ENCODE results near the gene GULP1.

Gene GULP1

GRCh38 chr2:188385857-188386256 lies 94.2 kb downstream of the GULP1 start:
- Histone ChIP-seq H3K4me1 (ENCODE audit: control insufficient read depth in 5 of 5, insufficient read depth in 5 of 5, low read length in 5 of 5) (peaks cover 0 to 7% (median 3%) of the 10 kb centered on the region in 5 donors), H3K27me3 (ENCODE audit: control insufficient read depth in 5 of 5, insufficient read depth in 4 of 5, low read length in 5 of 5) (no peaks in the 10 kb centered on the region), H3K36me3 (ENCODE audit: control insufficient read depth in 5 of 5, insufficient read depth in 5 of 5, low read length in 5 of 5) (peaks cover 0 to 3% (median 0%) of the 10 kb centered on the region in 5 donors), H3K4me3 (ENCODE audit: low read depth in 1 of 5, low read length in 5 of 5) (no peak overlapping the region), H3K27ac (ENCODE audit: low read depth, low read length) (no peak overlapping the region), H3K9ac (ENCODE audit: low read length in 5 of 5) (no peak overlapping the region), H3K9me3 (ENCODE audit: control insufficient read depth in 5 of 5, low read length in 5 of 5) (peaks cover 0 to 3% (median 0%) of the 10 kb centered on the region in 5 donors)

DNA sequence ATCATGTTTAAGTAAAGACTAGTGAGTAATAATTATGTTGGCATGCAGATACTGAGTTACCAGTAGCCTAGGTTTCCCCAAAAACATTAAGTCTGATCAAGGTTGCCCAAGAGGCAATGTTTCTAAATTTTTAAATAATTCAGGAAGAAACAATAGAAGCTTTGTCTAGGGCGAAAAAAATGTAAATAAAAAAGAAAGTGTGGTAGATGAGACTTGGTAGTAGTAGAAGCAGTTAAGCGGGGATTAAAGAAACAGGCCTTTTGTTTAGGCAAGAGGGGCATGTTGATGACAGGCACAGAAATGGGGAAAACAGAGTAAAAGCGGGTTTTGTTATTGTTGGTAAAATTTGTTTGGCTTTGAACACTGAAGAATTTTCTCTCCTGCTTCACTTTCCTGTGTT lies 97.2 kb downstream of the GULP1 start:
- Histone ChIP-seq H3K4me1 (ENCODE audit: control insufficient read depth in 5 of 5, insufficient read depth in 5 of 5, low read length in 5 of 5) (no peaks in the 10 kb centered on the region), H3K9ac (ENCODE audit: low read length in 5 of 5) (no peak overlapping the region), H3K36me3 (ENCODE audit: control insufficient read depth in 5 of 5, insufficient read depth in 5 of 5, low read length in 5 of 5) (peaks cover 0 to 3% (median 0%) of the 10 kb centered on the region in 5 donors), H3K27me3 (ENCODE audit: control insufficient read depth in 5 of 5, insufficient read depth in 4 of 5, low read length in 5 of 5) (no peaks in the 10 kb centered on the region), H3K27ac (ENCODE audit: low read depth, low read length) (no peak overlapping the region), H3K9me3 (ENCODE audit: control insufficient read depth in 5 of 5, low read length in 5 of 5) (peaks cover 0 to 11% (median 8%) of the 10 kb centered on the region in 5 donors), H3K4me3 (ENCODE audit: low read depth in 1 of 5, low read length in 5 of 5) (no peak overlapping the region)

DNA sequence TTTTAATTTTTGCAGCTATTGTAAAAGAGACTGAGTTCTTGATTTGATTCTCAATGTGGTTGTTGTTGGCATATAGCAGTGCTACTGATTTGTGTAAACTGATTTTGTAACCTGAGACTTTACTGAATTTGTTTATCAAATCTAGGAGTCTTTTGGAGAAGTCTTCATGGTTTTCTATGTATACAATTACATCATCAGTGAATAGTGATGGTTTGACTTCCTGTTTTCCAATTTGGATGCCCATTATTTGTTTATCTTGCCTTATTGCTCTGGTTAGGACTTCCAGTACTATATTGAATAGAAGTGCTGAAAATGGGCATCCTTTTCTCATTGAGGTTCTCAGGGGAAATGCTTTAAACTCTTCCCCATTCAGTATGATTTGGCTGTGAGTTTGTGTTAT lies 99.7 kb downstream of the GULP1 start:
- Histone ChIP-seq H3K4me1 (ENCODE audit: control insufficient read depth in 5 of 5, insufficient read depth in 5 of 5, low read length in 5 of 5) (no peaks in the 10 kb centered on the region), H3K36me3 (ENCODE audit: control insufficient read depth in 5 of 5, insufficient read depth in 5 of 5, low read length in 5 of 5) (no peaks in the 10 kb centered on the region), H3K9ac (ENCODE audit: low read length in 5 of 5) (no peak overlapping the region), H3K4me3 (ENCODE audit: low read depth in 1 of 5, low read length in 5 of 5) (no peak overlapping the region), H3K9me3 (ENCODE audit: control insufficient read depth in 5 of 5, low read length in 5 of 5) (peaks cover 0 to 13% (median 7%) of the 10 kb centered on the region in 5 donors), H3K27ac (ENCODE audit: low read depth, low read length) (no peak overlapping the region), H3K27me3 (ENCODE audit: control insufficient read depth in 5 of 5, insufficient read depth in 4 of 5, low read length in 5 of 5) (no peaks in the 10 kb centered on the region)

- no peak overlapping the region for H3K9ac ChIP-seq (ENCODE audit: low read length in 5 of 5)
- H3K36me3 ChIP-seq (ENCODE audit: control insufficient read depth in 5 of 5, insufficient read depth in 5 of 5, low read length in 5 of 5) = no peaks in the 10 kb centered on the region
- H3K9me3 ChIP-seq (ENCODE audit: control insufficient read depth in 5 of 5, low read length in 5 of 5) = peaks cover 0 to 13% (median 7%) of the 10 kb centered on the region in 5 donors
- H3K4me3 ChIP-seq (ENCODE audit: low read depth in 1 of 5, low read length in 5 of 5) = no peak overlapping the region
- H3K27ac ChIP-seq (ENCODE audit: low read depth, low read length) = no peak overlapping the region
- no peaks in the 10 kb centered on the region for H3K27me3 ChIP-seq (ENCODE audit: control insufficient read depth in 5 of 5, insufficient read depth in 4 of 5, low read length in 5 of 5)
- H3K4me1 ChIP-seq (ENCODE audit: control insufficient read depth in 5 of 5, insufficient read depth in 5 of 5, low read length in 5 of 5) = no peaks in the 10 kb centered on the region
Observed at GRCh38 chr2:188394931-188395472, 103.3 kb downstream of the GULP1 start.

DNA sequence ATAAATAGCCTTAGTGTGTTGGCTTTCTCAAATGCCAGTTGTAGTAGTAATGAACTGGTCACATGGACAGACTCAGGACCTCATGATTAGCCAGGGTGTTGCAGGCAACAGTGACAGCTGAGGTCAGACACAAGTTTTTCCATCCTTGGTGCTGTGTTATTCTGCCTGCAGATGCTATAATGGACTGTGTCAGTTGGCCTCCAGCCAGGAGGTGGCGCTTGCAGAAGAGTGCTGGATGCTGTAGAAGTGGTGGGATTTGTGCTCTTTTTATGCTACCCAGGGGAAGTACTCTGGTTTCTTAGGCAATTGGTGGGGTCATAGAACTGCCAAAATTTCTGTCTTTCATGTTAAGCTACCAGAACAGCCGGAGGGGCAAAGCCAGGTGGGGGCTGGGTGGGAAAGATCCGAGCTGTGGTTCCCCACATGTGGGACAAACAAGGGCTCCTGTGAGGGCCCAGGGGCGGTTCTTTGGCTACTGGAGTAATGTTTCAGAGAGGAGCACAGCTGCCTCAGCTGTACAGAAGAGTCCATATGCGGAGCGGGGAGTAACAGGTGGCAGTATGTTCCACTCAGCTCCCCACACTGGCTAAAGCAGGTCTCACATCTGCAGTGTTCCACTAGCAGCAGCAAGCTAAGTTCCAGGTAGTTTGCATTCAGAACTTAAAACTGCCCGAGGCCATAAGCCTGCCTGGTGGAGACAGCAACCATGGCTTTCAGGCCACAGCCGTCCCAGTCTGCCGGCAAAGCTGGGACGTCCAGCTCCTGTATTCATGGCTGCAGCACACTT lies 104.4 kb downstream of the GULP1 start:
- Histone ChIP-seq H3K4me1 (ENCODE audit: control insufficient read depth in 5 of 5, insufficient read depth in 5 of 5, low read length in 5 of 5) (no peaks in the 10 kb centered on the region), H3K4me3 (ENCODE audit: low read depth in 1 of 5, low read length in 5 of 5) (no peak overlapping the region), H3K9ac (ENCODE audit: low read length in 5 of 5) (no peak overlapping the region), H3K9me3 (ENCODE audit: control insufficient read depth in 5 of 5, low read length in 5 of 5) (peaks cover 0 to 9% (median 7%) of the 10 kb centered on the region in 5 donors), H3K27me3 (ENCODE audit: control insufficient read depth in 5 of 5, insufficient read depth in 4 of 5, low read length in 5 of 5) (no peaks in the 10 kb centered on the region), H3K27ac (ENCODE audit: low read depth, low read length) (no peak overlapping the region), H3K36me3 (ENCODE audit: control insufficient read depth in 5 of 5, insufficient read depth in 5 of 5, low read length in 5 of 5) (no peaks in the 10 kb centered on the region)

DNA sequence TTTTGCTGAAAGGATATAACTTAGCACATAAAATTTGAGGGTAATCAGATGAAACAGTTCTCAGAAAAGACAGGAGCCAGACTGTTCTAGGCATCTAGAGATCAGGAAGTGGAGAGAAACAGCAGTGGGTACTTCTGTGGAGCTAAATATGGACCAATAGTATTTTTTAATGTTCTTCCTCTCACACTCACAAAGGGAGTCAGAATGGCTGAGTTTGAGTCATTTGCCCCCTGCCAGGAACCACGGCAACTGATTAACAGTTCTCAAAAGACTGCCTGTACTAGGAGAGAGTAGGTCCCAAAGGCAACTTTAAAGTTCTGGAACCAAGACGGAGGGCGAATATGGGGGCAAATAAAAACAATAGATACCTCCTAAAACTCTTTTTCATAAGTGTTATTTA lies 107.5 kb downstream of the GULP1 start:
- Histone ChIP-seq H3K36me3 (ENCODE audit: control insufficient read depth in 5 of 5, insufficient read depth in 5 of 5, low read length in 5 of 5) (peaks cover 0 to 2% (median 0%) of the 10 kb centered on the region in 5 donors), H3K9me3 (ENCODE audit: control insufficient read depth in 5 of 5, low read length in 5 of 5) (peaks cover 0 to 3% (median 0%) of the 10 kb centered on the region in 5 donors), H3K27ac (ENCODE audit: low read depth, low read length) (no peak overlapping the region), H3K4me3 (ENCODE audit: low read depth in 1 of 5, low read length in 5 of 5) (no peak overlapping the region), H3K9ac (ENCODE audit: low read length in 5 of 5) (no peak overlapping the region), H3K27me3 (ENCODE audit: control insufficient read depth in 5 of 5, insufficient read depth in 4 of 5, low read length in 5 of 5) (no peaks in the 10 kb centered on the region), H3K4me1 (ENCODE audit: control insufficient read depth in 5 of 5, insufficient read depth in 5 of 5, low read length in 5 of 5) (no peaks in the 10 kb centered on the region)

DNA sequence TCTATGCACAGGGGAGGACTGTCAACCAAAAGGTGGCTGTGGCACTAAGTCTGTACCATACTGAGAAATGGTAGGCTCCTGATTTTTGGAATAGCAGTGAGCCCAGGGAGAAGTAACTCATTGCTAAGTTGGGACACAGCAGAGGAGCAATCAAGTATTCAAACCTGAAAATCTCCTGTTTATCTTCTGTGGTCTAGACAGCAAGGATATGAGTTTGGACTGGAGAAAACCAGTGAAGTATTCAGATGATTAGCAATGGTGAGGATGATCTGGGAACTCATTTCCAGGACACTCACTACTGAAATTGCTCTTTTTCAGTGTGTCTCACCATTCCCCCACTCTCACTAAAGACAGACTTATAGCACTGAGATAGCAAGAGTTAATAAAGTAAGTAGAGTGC lies 112.0 kb downstream of the GULP1 start:
- peaks cover 4 to 24% (median 9%) of the 10 kb centered on the region in 5 donors for H3K9me3 ChIP-seq (ENCODE audit: control insufficient read depth in 5 of 5, low read length in 5 of 5)
- no peak overlapping the region for H3K4me3 ChIP-seq (ENCODE audit: low read depth in 1 of 5, low read length in 5 of 5)
- H3K27ac ChIP-seq (ENCODE audit: low read depth, low read length) = no peak overlapping the region
- no peaks in the 10 kb centered on the region for H3K27me3 ChIP-seq (ENCODE audit: control insufficient read depth in 5 of 5, insufficient read depth in 4 of 5, low read length in 5 of 5)
- H3K4me1 ChIP-seq (ENCODE audit: control insufficient read depth in 5 of 5, insufficient read depth in 5 of 5, low read length in 5 of 5) = no peaks in the 10 kb centered on the region
- no peak overlapping the region for H3K9ac ChIP-seq (ENCODE audit: low read length in 5 of 5)
- H3K36me3 ChIP-seq (ENCODE audit: control insufficient read depth in 5 of 5, insufficient read depth in 5 of 5, low read length in 5 of 5) = peaks cover 0 to 2% (median 0%) of the 10 kb centered on the region in 5 donors

- Histone ChIP-seq H3K4me3 (ENCODE audit: low read depth in 1 of 5, low read length in 5 of 5) (no peak overlapping the region), H3K9me3 (ENCODE audit: control insufficient read depth in 5 of 5, low read length in 5 of 5) (peaks cover 4 to 24% (median 9%) of the 10 kb centered on the region in 5 donors), H3K27me3 (ENCODE audit: control insufficient read depth in 5 of 5, insufficient read depth in 4 of 5, low read length in 5 of 5) (no peaks in the 10 kb centered on the region), H3K36me3 (ENCODE audit: control insufficient read depth in 5 of 5, insufficient read depth in 5 of 5, low read length in 5 of 5) (peaks cover 0 to 2% (median 0%) of the 10 kb centered on the region in 5 donors), H3K27ac (ENCODE audit: low read depth, low read length) (no peak overlapping the region), H3K4me1 (ENCODE audit: control insufficient read depth in 5 of 5, insufficient read depth in 5 of 5, low read length in 5 of 5) (no peaks in the 10 kb centered on the region), H3K9ac (ENCODE audit: low read length in 5 of 5) (no peak overlapping the region)
Observed at GRCh38 chr2:188404341-188405004, 112.8 kb downstream of the GULP1 start.

- peaks cover 0 to 2% (median 0%) of the 10 kb centered on the region in 5 donors for H3K36me3 ChIP-seq (ENCODE audit: control insufficient read depth in 5 of 5, insufficient read depth in 5 of 5, low read length in 5 of 5)
- no peak overlapping the region for H3K27ac ChIP-seq (ENCODE audit: low read depth, low read length)
- no peak overlapping the region for H3K4me3 ChIP-seq (ENCODE audit: low read depth in 1 of 5, low read length in 5 of 5)
- H3K4me1 ChIP-seq (ENCODE audit: control insufficient read depth in 5 of 5, insufficient read depth in 5 of 5, low read length in 5 of 5) = no peaks in the 10 kb centered on the region
- peaks cover 4 to 24% (median 9%) of the 10 kb centered on the region in 5 donors for H3K9me3 ChIP-seq (ENCODE audit: control insufficient read depth in 5 of 5, low read length in 5 of 5)
- H3K9ac ChIP-seq (ENCODE audit: low read length in 5 of 5) = no peak overlapping the region
- no peaks in the 10 kb centered on the region for H3K27me3 ChIP-seq (ENCODE audit: control insufficient read depth in 5 of 5, insufficient read depth in 4 of 5, low read length in 5 of 5)
Observed at GRCh38 chr2:188406414-188406813, 114.7 kb downstream of the GULP1 start.
